Activated CD4-positive, alpha-beta T cell treated with anti-CD3 and anti-CD28 coated beads for 1 hour (primary cell): ENCODE measurements around the gene COL25A1.
"Not testable (repeated sequence)": the region's sequence is repeated elsewhere in the genome, so short reads cannot be mapped to it uniquely, and the experiment has no call there.

ENCODE experiments used
- DNase-seq: peaks from one replicate; pipeline ENCODE4 v3.0.0-alpha.2; 2020

COL25A1 gene

GRCh38 chr4:109118635-109119034, 183.8 kb downstream of the COL25A1 start:
- no peak for DNase-seq

DNA sequence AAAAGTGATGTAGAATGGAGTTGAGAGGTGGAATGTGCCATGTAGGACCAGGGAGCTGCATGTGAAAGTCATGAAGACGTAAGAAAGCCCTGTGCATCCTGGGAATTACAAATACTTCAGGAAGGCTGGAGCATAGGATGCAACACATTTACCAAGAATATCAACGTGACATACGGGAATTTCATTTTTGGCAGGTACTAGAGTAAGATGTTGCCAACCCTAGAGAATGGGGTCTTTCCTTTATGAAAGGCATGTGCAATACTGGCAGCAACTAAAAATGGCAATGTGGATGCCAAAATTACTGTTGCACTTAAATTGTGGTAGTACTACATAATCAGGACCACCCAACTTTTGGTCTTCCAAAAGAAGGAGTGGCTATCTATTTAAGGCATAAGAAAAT, 188.0 kb downstream of the COL25A1 start:
- no peak for DNase-seq

- DNase-seq = no peak
Observed at GRCh38 chr4:109113521-109113920, 188.9 kb downstream of the COL25A1 start.

GRCh38 chr4:109111031-109111430, 191.4 kb downstream of the COL25A1 start:
- DNase-seq = no peak

GRCh38 chr4:109108215-109108614, 194.2 kb downstream of the COL25A1 start:
- DNase-seq = not testable (repeated sequence)

GRCh38 chr4:109094056-109094455, 208.4 kb downstream of the COL25A1 start:
- DNase-seq = no peak

DNA sequence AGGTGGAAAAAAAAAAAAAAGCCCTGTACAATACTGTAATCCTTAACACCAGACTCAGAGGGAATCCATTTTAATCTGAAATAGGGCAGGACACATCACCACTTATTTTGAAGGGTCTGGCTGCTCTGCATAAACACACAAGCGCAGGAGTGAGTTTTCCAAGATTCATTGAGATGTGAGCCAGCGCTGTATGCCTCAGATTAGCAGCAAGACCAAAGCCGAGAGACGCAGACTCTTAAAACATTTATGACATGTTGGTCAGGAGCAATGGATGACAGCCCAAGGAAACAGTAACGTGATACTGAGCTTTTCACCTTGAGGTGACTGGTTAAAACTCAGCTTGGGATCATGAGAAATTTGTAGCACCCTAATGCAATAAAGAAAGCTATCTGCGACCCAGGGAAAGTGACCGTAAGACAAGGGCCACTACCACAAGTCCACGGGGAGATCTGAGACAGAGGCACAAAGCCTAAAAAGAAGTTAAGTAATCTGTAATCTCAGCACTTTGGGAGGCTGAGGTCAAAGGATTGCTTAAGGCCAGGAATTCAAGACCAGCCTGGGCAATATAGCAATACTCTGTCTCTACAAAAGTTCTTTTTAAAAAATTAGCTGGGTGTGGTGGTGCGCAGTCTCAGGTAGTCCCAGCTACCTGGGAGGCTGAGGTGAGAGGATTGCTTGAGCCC, 210.6 kb downstream of the COL25A1 start:
- no peak for DNase-seq

GRCh38 chr4:109083911-109084310, 218.5 kb downstream of the COL25A1 start:
- no peak for DNase-seq

GRCh38 chr4:109079731-109080130, 222.7 kb downstream of the COL25A1 start:
- no peak for DNase-seq

DNA sequence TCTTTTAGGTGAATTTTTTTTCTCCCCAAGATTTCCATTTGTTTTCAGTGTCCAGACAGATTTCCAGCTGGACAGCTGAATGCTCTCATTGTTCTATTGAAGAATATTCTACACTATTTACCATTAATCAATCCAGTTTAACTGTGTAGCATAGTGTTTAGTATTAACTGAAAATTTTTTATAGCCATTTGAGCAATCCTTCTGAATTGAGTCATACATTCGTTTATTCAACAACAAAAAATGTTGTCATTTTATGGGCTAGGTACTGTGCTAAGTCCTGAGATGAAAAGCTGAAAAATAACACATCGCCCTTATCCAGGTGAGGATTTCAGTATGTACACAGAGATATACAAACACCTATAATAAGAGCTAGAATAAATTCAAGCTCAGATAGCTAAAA, 223.3 kb downstream of the COL25A1 start:
- DNase-seq = no peak

DNA sequence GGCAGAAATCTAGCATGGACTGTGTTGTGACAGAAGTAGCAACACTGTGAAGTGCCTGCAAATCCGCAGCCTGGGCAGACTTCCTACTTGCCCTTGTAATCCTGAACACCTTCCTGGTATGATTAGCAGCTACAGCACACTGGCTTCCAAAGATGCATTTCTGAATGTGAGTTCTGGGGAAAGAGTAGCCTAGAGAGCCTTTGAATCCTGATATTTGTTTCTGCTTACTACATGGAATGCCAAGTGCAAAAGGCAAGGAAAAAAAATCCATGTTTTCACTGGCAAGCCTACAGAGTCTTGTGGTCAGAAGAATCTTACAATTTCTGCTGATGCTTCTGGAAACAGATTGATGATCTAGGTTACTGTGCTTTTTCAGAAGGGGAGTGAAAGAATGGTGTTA, 223.7 kb downstream of the COL25A1 start:
- no peak for DNase-seq

DNA sequence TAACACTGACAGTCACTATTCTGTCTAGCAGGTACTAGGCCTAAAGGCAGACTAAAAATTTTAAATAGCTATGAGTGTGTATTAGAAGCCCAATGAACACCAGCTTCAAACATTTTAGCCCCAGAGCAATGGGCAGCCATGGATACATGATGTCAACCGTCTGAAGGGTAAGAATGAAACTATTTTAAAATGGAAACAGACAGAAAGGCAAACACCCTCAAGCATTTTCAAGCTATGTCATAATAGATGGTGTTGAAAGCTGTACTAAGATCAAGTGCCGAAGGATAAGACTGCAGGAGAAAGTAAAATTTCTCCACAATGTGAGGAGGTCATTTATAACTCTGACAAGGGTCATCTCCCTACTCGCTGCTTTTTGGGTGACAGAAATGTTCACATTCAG, 225.0 kb downstream of the COL25A1 start:
- no peak for DNase-seq

DNA sequence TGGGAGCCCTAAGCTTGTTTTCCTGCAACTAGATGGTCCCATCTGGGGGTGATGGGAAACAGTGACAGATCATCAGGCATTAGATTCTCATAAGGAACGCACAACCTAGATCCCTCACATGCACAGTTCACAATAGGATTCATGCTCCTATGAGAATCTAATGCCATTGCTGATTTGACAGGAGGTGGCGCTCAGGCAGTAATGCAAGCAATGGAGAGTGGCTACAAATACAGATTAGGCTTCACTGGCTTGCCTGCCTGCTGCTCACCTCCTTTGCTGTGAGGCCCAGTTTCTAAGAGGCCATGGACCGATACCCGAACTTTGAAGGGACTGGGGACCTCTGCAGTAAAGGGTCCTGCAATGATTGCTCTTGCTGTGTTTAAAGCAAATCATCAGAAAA, 225.7 kb downstream of the COL25A1 start:
- not testable (repeated sequence) for DNase-seq

GRCh38 chr4:109075621-109076020, 226.8 kb downstream of the COL25A1 start:
- DNase-seq = no peak

GRCh38 chr4:109072595-109072994, 229.9 kb downstream of the COL25A1 start:
- no peak for DNase-seq

GRCh38 chr4:109070677-109071076, 231.8 kb downstream of the COL25A1 start:
- not testable (repeated sequence) for DNase-seq

DNA sequence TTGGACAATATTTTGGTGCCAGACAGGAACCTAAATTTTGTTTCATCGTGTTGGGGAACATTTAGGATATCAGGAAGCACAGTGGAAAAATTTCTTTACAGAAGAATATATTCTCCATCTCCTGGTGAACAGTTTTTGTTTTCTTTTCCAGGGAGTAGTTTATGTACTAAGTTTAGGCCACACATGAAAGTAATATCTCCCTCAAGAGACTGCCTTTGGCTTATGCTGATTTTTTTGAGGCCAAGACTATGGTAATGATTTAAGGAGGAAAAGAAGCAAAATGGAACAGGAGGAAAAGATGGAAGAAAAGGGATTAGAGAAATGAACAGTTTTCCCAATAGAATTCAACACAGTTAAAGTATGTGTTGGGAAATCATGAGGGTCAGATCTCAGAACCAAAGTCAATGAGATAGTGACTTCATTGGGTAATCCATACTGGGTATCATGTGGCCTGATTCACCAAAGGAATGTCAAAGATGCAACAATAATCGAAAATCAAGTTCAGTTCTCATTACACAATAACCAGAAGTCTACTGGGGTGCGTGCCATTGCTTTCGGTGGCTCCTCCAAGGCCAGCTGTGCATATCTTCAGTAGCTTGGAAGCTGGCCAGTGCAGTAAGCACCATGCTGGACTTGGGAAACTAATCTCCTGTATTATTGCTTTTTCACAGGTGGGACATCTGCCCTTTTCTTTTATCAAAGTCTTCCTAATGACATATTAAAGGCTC, 234.8 kb downstream of the COL25A1 start:
- DNase-seq = no peak

DNA sequence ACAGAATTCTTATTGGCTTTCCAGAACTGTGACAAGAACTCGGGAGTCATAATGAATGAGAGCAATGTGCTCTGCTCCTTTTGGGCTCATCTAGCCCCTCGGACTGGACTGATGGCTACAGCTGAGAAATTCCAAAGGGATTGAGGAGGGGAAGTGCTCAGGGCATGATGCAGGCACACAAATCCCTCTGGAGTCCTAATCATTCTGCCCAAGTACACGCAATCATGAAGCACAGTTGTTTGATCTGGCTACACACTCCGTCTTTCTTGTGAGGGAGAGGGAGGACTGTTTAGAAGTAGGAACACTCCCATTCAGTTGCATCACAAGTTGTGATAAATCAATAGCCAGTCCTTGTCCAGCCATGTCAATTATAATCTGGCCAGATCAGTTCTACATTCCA, 237.5 kb downstream of the COL25A1 start:
- DNase-seq = no peak

DNA sequence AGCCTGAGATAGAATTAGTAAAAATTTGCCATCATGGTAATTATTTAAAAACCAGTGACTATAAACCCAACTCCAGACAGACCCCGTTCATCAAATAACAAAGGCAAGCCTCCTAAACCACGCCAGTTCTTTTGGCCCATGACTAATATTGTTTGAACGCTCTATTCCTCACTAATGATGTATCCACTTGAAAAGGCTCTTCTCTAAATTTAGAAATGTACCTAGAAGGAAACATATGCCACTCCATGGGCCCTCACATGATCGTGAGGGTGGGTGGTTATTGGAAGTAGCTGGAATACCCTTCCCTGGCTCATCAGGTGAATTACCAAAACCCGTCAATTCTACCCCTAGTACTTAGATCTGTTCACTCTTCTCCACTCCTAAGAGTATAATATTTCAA, 249.2 kb downstream of the COL25A1 start:
- DNase-seq = no peak

DNA sequence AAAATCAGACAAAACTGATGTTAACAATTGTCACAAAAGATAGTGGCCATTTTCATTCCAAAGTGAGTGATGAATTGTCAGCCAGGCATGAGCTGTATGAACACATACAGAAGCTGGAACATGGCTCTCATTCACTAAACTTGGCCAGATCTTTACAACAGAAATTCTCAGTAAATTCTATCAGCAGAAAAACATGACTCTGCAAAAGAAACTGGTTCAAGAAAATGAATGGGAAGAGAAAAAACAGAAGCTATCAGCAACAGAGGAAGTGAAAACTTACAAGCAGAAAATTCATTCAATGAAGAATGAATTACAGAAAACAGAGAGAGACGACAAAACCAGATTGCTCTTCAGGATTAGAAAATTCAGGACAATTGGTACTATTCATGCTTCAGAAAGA, 249.6 kb downstream of the COL25A1 start:
- no peak for DNase-seq

DNA sequence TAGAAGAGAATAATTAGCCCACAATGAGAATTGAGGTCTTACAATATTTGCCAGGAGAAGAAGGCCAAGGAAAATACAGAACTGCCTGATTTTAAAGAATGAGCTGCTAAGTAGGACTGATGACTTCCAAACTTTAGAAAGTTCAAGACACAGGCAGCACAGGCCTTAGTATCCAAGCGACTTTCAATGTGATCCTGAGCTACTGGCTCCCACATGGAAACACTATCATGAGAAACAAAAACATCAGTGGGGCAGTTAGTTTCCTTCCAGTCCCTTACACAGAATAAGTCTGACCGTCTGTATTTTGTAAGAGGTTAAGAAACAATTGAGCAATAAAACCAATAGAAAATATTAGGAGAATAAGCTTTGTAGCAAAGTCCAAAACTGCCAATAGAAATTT, 251.4 kb downstream of the COL25A1 start:
- no peak for DNase-seq

- no peak for DNase-seq
Observed at GRCh38 chr4:109049926-109050325, 252.5 kb downstream of the COL25A1 start.

DNA sequence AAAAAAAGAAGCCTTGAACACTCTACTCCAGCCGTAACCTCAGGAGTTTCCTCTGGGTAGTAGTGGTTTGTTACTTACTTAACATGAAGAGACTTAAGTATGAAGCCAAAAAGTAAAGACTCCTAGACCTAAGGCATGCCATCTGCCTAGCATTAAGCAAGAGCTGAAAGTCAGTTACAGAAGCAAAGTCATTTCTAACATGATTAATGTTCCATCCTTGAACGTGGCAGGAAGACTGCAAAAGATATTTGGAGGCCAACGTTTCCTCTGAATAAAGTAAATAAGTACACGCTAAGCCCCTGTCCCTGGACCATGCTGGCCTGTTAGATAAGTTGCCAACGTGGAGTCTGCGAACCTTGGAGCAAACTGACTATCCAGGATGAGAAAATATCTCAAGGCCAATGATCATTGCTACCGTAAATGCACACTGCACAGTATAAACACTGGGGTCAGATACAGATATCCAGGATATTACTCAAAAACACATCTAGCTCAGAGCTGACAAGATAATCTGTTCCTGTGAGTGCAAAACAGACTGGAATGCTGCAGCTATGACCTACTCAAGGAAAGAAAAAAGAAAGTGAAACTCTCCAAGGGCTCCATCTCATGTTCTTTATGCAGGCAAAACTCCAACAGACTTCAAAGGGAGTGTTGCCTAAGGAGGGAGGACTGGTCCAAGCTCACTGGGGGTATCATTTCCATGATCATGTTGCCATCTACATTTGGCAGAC, 255.8 kb downstream of the COL25A1 start:
- DNase-seq = no peak

DNA sequence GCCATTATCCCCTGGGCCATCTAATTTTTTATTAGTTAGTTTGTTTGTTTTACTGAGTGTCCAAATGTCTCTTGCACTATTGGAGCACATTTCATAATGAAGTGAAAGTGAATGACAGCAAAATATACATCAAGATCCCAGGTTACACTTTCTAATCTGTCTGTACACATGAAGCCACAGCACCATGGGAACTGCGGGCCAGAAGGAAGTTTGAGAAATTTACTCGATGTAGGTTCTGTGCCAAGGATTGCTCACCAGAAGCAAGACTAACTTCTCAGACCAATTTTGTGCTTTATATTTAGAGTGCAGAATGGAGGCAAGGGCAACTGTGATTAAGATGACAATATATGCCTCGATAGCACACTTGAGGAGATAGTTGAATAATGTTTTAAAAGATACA, 258.0 kb downstream of the COL25A1 start:
- no peak for DNase-seq
